ENCODE results near the gene RPTOR. TPM values are rescaled to one million over a fixed set of nuclear protein-coding genes. Genes with fewer than 3 reads are reported as not detected.

Gene RPTOR
- total RNA-seq, 1 experiment from 2014 or later, result 46.2 TPM

DNA sequence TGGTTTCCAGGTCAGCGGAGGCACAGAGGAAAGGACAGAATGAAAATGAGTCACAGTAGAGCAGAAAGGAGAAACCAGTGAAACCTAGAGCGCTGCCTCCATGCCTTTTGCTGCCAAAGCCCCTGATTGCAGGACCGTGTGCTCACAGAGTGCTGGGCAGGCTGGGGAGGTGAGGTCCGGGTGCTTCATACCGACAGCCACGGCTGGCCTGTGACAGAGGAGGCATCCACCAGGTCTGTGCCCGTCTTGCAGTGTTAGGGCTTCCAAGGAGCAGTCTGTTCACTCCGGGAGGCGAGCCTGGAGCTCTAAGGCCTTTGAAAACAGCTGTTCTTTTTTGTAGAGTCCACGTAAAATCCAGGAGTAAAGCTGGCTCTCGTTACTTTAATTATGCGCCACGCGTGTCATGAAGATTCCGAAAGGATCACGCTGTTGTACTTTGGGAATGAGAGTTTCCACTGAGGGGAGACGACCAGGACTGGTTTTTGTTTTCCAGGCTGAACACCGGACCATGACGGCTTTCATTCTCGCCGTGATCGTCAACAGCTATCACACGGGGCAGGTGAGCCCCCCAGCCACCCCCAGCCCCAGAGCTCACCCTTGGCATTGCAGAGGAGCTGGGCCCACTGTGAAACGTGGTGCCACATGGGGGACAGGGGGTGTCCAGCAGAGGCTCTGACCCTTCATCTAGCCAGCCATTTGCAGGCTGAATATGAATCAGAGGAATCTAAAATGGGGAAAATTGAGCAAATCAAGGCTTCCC is 338.5 kb downstream of the RPTOR start:
- intact Hi-C loops (cut with micrococcal nuclease), result no loop called here
- Histone ChIP-seq H3K27ac (ENCODE audit: low read length) (no peak overlapping the region), H3K9ac (ENCODE audit: low read length) (no peak overlapping the region), H2AFZ (ENCODE audit: low read length) (no peak overlapping the region), H3K36me3 (ENCODE audit: low read depth, low read length) (peaks cover 5% of the 10 kb centered on the region; the same call in 1 of the 2 replicates), H3K79me2 (ENCODE audit: low read length) (no peaks in the 10 kb centered on the region), H3K4me1 (ENCODE audit: insufficient read depth, low read length) (no peaks in the 10 kb centered on the region), H4K20me1 (ENCODE audit: low read length) (no peaks in the 10 kb centered on the region), H3K4me3 (ENCODE audit: low read length) (no peak overlapping the region), H3K9me3 (ENCODE audit: low read length) (no peaks in the 10 kb centered on the region), H3K27me3 (ENCODE audit: low read length) (no peaks in the 10 kb centered on the region), H3F3A (ENCODE audit: low read length, unreplicated experiment) (no peaks in the 10 kb centered on the region), H3K4me2 (ENCODE audit: low read length) (no peak overlapping the region), H3K9me2 (replicated peaks; ENCODE audit: low read length) (no peaks in the 10 kb centered on the region)
- BruUV-seq (replicated peaks), result no TSS peak
- ATAC-seq (no peak), DNase-seq (no peak)
- CTCF ChIA-PET, result no interaction called here
- POLR2A ChIA-PET (ENCODE audit: unreplicated experiment), result no interaction called here
- TF ChIP-seq, protein P1, sequence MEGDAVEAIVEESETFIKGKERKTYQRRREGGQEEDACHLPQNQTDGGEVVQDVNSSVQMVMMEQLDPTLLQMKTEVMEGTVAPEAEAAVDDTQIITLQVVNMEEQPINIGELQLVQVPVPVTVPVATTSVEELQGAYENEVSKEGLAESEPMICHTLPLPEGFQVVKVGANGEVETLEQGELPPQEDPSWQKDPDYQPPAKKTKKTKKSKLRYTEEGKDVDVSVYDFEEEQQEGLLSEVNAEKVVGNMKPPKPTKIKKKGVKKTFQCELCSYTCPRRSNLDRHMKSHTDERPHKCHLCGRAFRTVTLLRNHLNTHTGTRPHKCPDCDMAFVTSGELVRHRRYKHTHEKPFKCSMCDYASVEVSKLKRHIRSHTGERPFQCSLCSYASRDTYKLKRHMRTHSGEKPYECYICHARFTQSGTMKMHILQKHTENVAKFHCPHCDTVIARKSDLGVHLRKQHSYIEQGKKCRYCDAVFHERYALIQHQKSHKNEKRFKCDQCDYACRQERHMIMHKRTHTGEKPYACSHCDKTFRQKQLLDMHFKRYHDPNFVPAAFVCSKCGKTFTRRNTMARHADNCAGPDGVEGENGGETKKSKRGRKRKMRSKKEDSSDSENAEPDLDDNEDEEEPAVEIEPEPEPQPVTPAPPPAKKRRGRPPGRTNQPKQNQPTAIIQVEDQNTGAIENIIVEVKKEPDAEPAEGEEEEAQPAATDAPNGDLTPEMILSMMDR (conservative IDR thresholded peaks at IDR 0.05; ENCODE audit: low read depth, low read length), result no peak
- TF ChIP-seq EZH2 (IDR thresholded peaks at IDR 0.05; ENCODE audit: low read length, unreplicated experiment) (no peak), EZH2phosphoT487 (IDR thresholded peaks at IDR 0.05; ENCODE audit: borderline replicate concordance, low read length) (no peak)

DNA sequence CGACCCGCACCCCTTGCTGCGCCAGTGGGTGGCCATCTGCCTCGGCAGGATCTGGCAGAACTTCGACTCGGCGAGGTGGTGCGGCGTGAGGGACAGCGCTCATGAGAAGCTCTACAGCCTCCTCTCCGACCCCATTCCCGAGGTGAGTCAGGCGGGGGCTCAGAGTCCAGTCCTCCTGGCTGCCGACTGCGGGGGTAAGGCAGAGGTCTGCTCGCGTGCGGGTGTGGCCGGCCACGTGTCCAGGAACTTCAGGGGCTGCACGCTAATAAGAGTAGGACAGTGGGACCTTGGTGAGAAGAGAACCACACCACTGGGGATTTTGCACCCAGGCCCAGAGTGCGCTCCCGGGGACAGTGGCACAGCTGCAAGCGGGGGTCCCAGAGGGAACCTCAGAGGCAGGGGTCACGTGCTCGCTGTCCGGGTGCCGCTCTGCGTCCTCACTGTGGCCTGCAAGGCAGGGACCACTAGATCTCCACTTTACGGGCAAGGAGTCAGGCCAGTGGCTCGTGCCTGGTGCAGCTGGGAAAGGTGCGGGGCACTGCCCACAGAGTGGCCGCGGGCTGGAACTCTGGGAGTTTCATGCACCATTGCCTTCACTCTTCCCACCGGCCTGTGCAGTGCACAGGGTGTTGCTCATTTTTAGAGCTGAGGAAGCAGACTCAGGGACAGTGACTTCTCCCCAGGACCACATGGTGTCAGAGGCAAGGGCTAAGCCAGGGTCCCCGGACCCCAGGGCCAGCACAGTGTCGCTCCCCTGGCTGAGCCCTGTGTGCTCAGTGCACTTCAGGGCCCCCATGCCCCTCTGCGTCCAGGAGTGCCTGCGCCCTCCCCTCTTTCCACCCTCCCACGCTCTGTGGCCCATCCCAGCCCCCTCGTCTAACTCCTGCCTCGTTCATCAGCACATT is 339.4 kb downstream of the RPTOR start:
- ATAC-seq (no peak), DNase-seq (no peak)
- TF ChIP-seq, protein P1 (conservative IDR thresholded peaks at IDR 0.05; ENCODE audit: low read depth, low read length), result no peak
- TF ChIP-seq EZH2phosphoT487 (IDR thresholded peaks at IDR 0.05; ENCODE audit: borderline replicate concordance, low read length) (no peak), EZH2 (IDR thresholded peaks at IDR 0.05; ENCODE audit: low read length, unreplicated experiment) (no peak)
- no peaks in the 10 kb centered on the region for H3K9me3 ChIP-seq (ENCODE audit: low read length)
- H3K79me2 ChIP-seq (ENCODE audit: low read length), result no peaks in the 10 kb centered on the region
- POLR2A ChIA-PET (ENCODE audit: unreplicated experiment), result no interaction called here
- no peak overlapping the region for H3K9ac ChIP-seq (ENCODE audit: low read length)
- H3K4me3 ChIP-seq (ENCODE audit: low read length), result no peak overlapping the region
- no peaks in the 10 kb centered on the region for H3K9me2 ChIP-seq (replicated peaks; ENCODE audit: low read length)
- intact Hi-C loops (cut with micrococcal nuclease), result no loop called here
- CTCF ChIA-PET, result no interaction called here
- no peak overlapping the region for H3K27ac ChIP-seq (ENCODE audit: low read length)
- no peaks in the 10 kb centered on the region for H3F3A ChIP-seq (ENCODE audit: low read length, unreplicated experiment)
- H2AFZ ChIP-seq (ENCODE audit: low read length), result no peak overlapping the region
- no peaks in the 10 kb centered on the region for H3K4me1 ChIP-seq (ENCODE audit: insufficient read depth, low read length)
- H4K20me1 ChIP-seq (ENCODE audit: low read length), result no peaks in the 10 kb centered on the region
- H3K4me2 ChIP-seq (ENCODE audit: low read length), result no peak overlapping the region
- H3K27me3 ChIP-seq (ENCODE audit: low read length), result no peaks in the 10 kb centered on the region
- H3K36me3 ChIP-seq (ENCODE audit: low read depth, low read length), result peaks cover 5% of the 10 kb centered on the region; the same call in 1 of the 2 replicates
- no TSS peak for BruUV-seq (replicated peaks)
